Astrocyte of the cerebellum (primary cell): Measurements from ENCODE around the gene PARVG.

Experiments
- DNase-seq: peaks from one replicate; pipeline ENCODE4 v3.0.0-alpha.2; 2011; ENCODE audit warnings: low read depth
- H3K4me3 ChIP-seq: 2 replicates; pipeline ENCODE4 v1.5.1; 2011; ENCODE audit warnings: mild to moderate bottlenecking, low read depth, low read length, moderate library complexity
- CTCF ChIP-seq: IDR thresholded peaks from 2 replicates; pipeline ENCODE4 v1.5.1; 2012; ENCODE audit warnings: low read length, low read depth, moderate library complexity, mild to moderate bottlenecking; ENCODE audit errors: missing control alignments
- in situ Hi-C: cut with HindIII; loops from 2 replicates; pipeline ENCODE4 v1.10.0; 2017; ENCODE audit warnings: low sequenced_read_pairs

The PARVG gene

GRCh38 chr22:44143579-44143978 is 37.1 kb upstream of the PARVG start:
- TF ChIP-seq CTCF: no peak
- in situ Hi-C loops: no loop called here
- no peak for DNase-seq
- H3K4me3 ChIP-seq: no peak overlapping the region

GRCh38 chr22:44144046-44144569 is 36.6 kb upstream of the PARVG start:
- DNase-seq: no peak
- no peak for TF ChIP-seq CTCF
- in situ Hi-C loops: no loop called here
- H3K4me3 ChIP-seq: no peak overlapping the region

- DNase-seq: no peak
- in situ Hi-C loops: no loop called here
- H3K4me3 ChIP-seq: no peak overlapping the region
- no peak for TF ChIP-seq CTCF
These were observed 35.2 kb upstream of the PARVG start for GRCh38 chr22:44145544-44145943.

DNA sequence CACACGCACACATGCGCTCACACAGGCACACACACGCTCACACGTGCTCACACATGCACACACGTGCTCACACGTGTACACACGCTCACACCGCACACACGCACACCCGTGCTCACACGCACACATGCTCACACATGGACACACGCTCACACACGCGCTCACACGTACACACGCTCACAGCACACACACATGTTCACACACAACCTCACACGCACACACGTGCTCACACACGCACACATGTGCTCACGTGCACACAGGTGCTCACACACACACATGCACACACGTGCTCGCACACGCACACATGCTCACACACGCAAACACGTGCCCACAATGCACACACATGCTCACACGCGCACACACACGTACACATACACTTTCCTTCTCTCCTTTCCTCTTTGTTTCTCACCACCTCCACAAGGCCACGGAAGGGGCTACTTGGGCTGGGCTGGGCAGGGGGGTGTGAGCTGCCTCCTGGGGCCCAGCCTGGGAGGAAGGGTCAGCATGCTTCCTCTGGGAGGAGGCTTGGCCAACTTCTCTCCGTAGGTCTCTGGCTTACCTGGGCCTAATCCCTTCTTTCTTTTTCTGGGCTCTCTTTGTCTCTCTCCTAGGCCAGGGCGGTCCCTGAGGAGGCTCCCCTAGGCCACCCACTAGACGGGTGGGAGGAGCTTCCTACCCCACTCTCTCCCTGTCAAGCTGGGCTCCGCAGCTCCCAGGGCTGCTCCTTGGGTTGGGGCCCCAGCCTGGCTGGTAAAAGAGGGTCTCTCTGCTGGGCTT is 34.5 kb upstream of the PARVG start:
- no peak for TF ChIP-seq CTCF
- no peak overlapping the region for H3K4me3 ChIP-seq
- DNase-seq: no peak
- in situ Hi-C loops: no loop called here

DNA sequence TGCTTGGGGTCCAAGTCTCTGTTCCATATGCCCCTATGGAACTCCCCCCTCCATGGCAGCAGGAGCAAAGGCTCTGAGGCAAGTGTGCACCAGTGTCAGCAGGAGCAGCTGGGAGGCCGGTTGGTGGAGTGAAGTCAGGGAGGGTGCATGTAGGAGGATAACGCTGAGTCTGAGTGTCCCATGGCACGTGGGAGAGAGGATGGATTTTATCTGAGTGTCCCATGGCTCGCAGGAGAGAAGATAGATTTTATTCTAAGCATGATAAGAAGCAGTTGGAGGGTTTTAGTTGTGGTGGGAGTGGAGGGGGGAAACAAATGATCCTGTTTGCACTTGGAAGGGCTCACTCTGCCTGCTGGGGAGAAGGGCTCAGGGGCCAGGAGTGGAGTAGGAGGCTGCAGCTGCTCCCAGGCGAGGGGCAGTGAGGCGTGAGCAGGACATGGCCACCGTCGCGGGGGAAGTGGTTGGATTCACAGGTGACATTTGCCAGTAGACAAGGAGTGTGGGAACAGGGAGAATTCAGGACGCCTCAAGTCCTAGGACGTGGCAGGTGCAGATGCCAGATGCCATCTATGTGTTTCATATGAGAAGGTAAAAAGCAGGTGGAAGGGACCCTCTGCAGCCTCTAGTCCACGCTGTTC is 33.6 kb upstream of the PARVG start:
- DNase-seq: no peak
- no peak for TF ChIP-seq CTCF
- in situ Hi-C loops: no loop called here
- H3K4me3 ChIP-seq: no peak overlapping the region

DNA sequence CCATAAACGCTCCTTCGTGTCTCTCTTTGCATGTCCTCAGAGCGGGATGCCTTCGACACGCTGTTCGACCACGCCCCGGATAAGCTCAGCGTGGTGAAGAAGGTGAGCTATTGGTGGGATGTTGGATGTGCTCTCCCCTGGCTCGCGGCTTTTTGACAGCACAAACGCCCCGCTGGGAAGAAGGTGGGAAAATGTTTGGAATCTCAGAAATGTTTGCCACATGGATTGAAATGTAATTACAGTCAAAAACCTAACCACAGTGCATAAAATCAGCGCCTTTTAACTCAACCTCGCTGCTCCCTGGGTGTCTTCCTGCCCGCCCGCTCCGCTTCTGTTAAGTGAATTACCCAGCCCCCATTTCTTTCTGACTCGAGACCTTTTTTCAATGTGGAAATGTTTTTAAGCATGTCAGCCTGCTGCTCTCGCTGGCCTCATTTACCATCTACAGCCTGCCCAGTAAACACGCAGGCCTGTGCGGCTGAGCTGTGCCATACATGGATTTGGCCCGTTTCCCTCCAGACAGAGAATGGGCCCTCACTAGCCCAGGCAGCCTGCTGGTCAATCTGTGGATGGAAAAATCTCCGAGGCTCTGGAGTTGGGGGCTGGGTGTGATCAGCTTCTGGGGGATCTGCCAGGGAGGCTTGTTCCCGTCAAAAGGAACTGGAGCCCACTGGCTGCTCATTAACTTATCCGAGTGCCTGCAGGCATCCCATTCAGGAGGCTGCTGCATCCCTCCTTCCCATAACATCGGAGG is 32.7 kb upstream of the PARVG start:
- no peak overlapping the region for H3K4me3 ChIP-seq
- TF ChIP-seq CTCF: peak; percentile 27
- DNase-seq: peak; percentile 96
- in situ Hi-C loops: no loop called here
